ENCODE data around the gene FAM8A1. TPM values are rescaled to one million over a fixed set of nuclear protein-coding genes. Genes with fewer than 3 reads are reported as not detected.

The FAM8A1 gene
- total and polyA plus RNA-seq, 2 of the 13 experiments (the other 11 are each of a cell fraction or from before 2014, with no cell fraction given), result 30.5 to 34.3 TPM

DNA sequence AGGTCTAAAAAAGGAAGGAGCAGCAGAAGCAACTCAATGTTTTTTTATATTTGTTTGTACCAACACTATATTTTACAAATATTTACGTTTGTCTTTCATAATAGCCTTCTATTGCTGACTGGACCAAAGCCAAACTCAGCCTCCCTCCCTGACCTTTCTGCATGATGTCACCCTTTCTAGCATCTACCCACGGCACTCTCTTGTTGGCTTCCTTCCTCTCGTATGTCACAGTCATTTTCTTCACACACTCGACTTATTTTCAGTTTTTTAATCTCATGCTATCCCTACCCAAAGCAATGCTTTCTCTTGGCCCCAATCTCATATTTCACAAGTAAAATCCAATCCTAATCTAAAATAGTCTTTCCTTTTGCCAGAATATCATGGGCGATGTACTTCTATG is 16.3 kb upstream of the FAM8A1 start:
- H3K9me3 ChIP-seq (ENCODE audit: low read length), result no peaks in the 10 kb centered on the region
- ATAC-seq, result no peak
- no peaks in the 10 kb centered on the region for H3K27me3 ChIP-seq (ENCODE audit: control insufficient read depth in 1 of 2, insufficient read depth in 2 of 2, low read length in 2 of 2)
- 10% methylated on average over 5 of the region's 5 CpGs for WGBS (ENCODE audit: low lambda C conversion rate)
- no peak for DNase-seq (ENCODE audit: low spot score)
- no peak for FAIRE-seq
- intact Hi-C loops (cut with micrococcal nuclease; ENCODE audit: unreplicated experiment) (loop anchor here (1.0 to 10.0 kb wide), 3 partner anchors 221 to 428 kb away; partner anchors contain the start of gene RBM24), in situ Hi-C loops (cut with HindIII; ENCODE audit: extremely low pct_ligation_motif_present, low pct_unique_long_range_greater_than_20kb) (loop anchor here (5.0 kb wide), 2 partner anchors 302 to 427 kb away; partner anchors contain the start of gene RBM24)
- TF ChIP-seq ZNF335 (CRISPR knock-in tag; IDR thresholded peaks at IDR 0.05) (0 out of 2 replicates have a peak, but pooled peaks have one; percentile 15), ATF7 (IDR thresholded peaks at IDR 0.05) (peak; percentile 62), ATF7 (CRISPR knock-in tag; IDR thresholded peaks at IDR 0.05) (no peak), GMEB2 (CRISPR knock-in tag; IDR thresholded peaks at IDR 0.05; ENCODE audit: low read depth) (no peak)
- TF ChIP-seq, protein P1, sequence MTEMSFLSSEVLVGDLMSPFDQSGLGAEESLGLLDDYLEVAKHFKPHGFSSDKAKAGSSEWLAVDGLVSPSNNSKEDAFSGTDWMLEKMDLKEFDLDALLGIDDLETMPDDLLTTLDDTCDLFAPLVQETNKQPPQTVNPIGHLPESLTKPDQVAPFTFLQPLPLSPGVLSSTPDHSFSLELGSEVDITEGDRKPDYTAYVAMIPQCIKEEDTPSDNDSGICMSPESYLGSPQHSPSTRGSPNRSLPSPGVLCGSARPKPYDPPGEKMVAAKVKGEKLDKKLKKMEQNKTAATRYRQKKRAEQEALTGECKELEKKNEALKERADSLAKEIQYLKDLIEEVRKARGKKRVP (CRISPR knock-in tag; IDR thresholded peaks at IDR 0.05), result peak in 1 of 2 experiments; percentile 7; a peak in 1 of 4 replicates
- H3K4me1 ChIP-seq (ENCODE audit: insufficient read depth, low read length), result peaks cover 30% of the 10 kb centered on the region
- H4K20me1 ChIP-seq (ENCODE audit: insufficient read depth, low read length), result no peaks in the 10 kb centered on the region
- POLR2A ChIA-PET, result interaction anchor here (1.1 kb wide), 1 partner anchor 16 kb away, joined by 3 read pairs; the partner anchor contains the start of gene FAM8A1
- peak overlapping the region; percentile 1; the same call in 1 of the 2 replicates for H3K9ac ChIP-seq (ENCODE audit: insufficient read depth, low read depth, low read length)
- no peaks in the 10 kb centered on the region for H3K36me3 ChIP-seq (replicated peaks in 1 of 2; ENCODE audit: control insufficient read depth in 1 of 2, insufficient read depth in 2 of 2, low read length in 2 of 2)
- peak overlapping the region; percentile 74 for H2AFZ ChIP-seq (ENCODE audit: low read length)
- H3K4me2 ChIP-seq (ENCODE audit: low read depth, low read length), result peak overlapping the region; percentile 72
- peak overlapping the region in 2 of 3 experiments; percentile 34 to 52; a peak in 4 of 6 replicates for H3K4me3 ChIP-seq (replicated peaks in 1 of 3; ENCODE audit: insufficient read depth in 1 of 3, low read depth in 2 of 3, low read length in 3 of 3)
- no TSS peak for BruUV-seq (replicated peaks)
- CTCF ChIA-PET (ENCODE audit: low intra/inter-chr PET ratio, low total read pairs), result interaction anchor here (1.0 to 3.6 kb wide), 8 partner anchors 16 to 431 kb away, joined by 3 to 55 read pairs (median 6); partner anchors contain the start of genes FAM8A1 and RBM24
- no peaks in the 10 kb centered on the region for H3K79me2 ChIP-seq (ENCODE audit: insufficient read depth, low read length)
- no peak overlapping the region for H3K27ac ChIP-seq (ENCODE audit: extremely low read length, insufficient read depth, low read length)
